NCI-H2171 (cell line): Measurements from ENCODE around the gene OR5A1.
"Not testable (repeated sequence)": the region's sequence is repeated elsewhere in the genome, so short reads cannot be mapped to it uniquely, and the experiment has no call there.

Experiments used
- DNase-seq: peaks from one replicate; lab custom pipeline; 2025; lab: John Stamatoyannopoulos, UW

OR5A1 gene

GRCh38 chr11:59436169-59436568 lies at the start of gene OR5A1:
Gene OR5A1 (plus strand): TSS chr11:59436469. CDS start chr11:59443169, 6,700 bp downstream.
- DNase-seq, result no peak

- DNase-seq, result no peak
Observed at GRCh38 chr11:59394186-59394585, 42.1 kb upstream of the OR5A1 start.

GRCh38 chr11:59400461-59401261 lies 35.6 kb upstream of the OR5A1 start:
- no peak for DNase-seq

GRCh38 chr11:59401262-59401552 lies 35.1 kb upstream of the OR5A1 start:
- no peak for DNase-seq

- DNase-seq, result no peak
Observed at GRCh38 chr11:59403546-59403945, 32.7 kb upstream of the OR5A1 start.

- no peak for DNase-seq
Observed at GRCh38 chr11:59413646-59414045, 22.6 kb upstream of the OR5A1 start.

GRCh38 chr11:59415111-59415510 lies 21.2 kb upstream of the OR5A1 start:
- no peak for DNase-seq

- no peak for DNase-seq
Observed at GRCh38 chr11:59416613-59417012, 19.7 kb upstream of the OR5A1 start.

- no peak for DNase-seq
Observed at GRCh38 chr11:59417023-59417422, 19.2 kb upstream of the OR5A1 start.

GRCh38 chr11:59418156-59418555 lies 18.1 kb upstream of the OR5A1 start:
- peak; percentile 27 for DNase-seq

- DNase-seq, result no peak
Observed at GRCh38 chr11:59423835-59424234, 12.4 kb upstream of the OR5A1 start.

GRCh38 chr11:59425131-59425530 lies 11.1 kb upstream of the OR5A1 start:
- no peak for DNase-seq

- DNase-seq, result no peak
Observed at GRCh38 chr11:59426361-59427067, 9.8 kb upstream of the OR5A1 start, which contains the start of gene OR5A2. Gene OR5A2 (minus strand): TSS chr11:59426413. CDS start chr11:59422953, 3,460 bp downstream.

GRCh38 chr11:59427068-59427382 lies 9.2 kb upstream of the OR5A1 start:
- no peak for DNase-seq

- peak; percentile 26 for DNase-seq
Observed at GRCh38 chr11:59429924-59430516, 6.2 kb upstream of the OR5A1 start.

- peak; percentile 72 for DNase-seq
Observed at GRCh38 chr11:59437770-59438169, 1.5 kb downstream of the OR5A1 start.

- not testable (repeated sequence) for DNase-seq
Observed at GRCh38 chr11:59445624-59446023, 9.4 kb downstream of the OR5A1 start.

- DNase-seq, result no peak
Observed at GRCh38 chr11:59448484-59448883, 12.2 kb downstream of the OR5A1 start.

GRCh38 chr11:59456661-59457060 lies 20.4 kb downstream of the OR5A1 start, which contains the start of gene OR4D6:
Gene OR4D6 (plus strand): TSS chr11:59456961. CDS start chr11:59456961, 0 bp downstream.
- no peak for DNase-seq

- DNase-seq, result no peak
Observed at GRCh38 chr11:59459916-59460315, 23.6 kb downstream of the OR5A1 start.

GRCh38 chr11:59463190-59463641 lies 26.9 kb downstream of the OR5A1 start:
- DNase-seq, result no peak

- DNase-seq, result no peak
Observed at GRCh38 chr11:59473015-59473414, 36.7 kb downstream of the OR5A1 start, which contains the start of gene OR4D10. Gene OR4D10 (plus strand): TSS chr11:59473315. CDS start chr11:59477430, 4,115 bp downstream.

GRCh38 chr11:59475176-59475575 lies 38.9 kb downstream of the OR5A1 start:
- no peak for DNase-seq
